AG10803 (cell line): ENCODE results near the gene DMD.
"Not testable (repeated sequence)": the region's sequence is repeated elsewhere in the genome, so short reads cannot be mapped to it uniquely, and the experiment has no call there.

Experiments used
- DNase-seq: peaks from one replicate; pipeline ENCODE4 v3.0.0; 2010; ENCODE audit warnings: low read depth
- H3K4me3 ChIP-seq: 2 replicates; pipeline ENCODE4 v1.5.1; 2011; ENCODE audit warnings: mild to moderate bottlenecking, low read length, control low read depth
- CTCF ChIP-seq: conservative IDR thresholded peaks from 2 replicates; pipeline ENCODE4 v1.5.1; 2011; ENCODE audit warnings: mild to moderate bottlenecking, low read length, control low read depth, inconsistent platforms

Gene DMD

DNA sequence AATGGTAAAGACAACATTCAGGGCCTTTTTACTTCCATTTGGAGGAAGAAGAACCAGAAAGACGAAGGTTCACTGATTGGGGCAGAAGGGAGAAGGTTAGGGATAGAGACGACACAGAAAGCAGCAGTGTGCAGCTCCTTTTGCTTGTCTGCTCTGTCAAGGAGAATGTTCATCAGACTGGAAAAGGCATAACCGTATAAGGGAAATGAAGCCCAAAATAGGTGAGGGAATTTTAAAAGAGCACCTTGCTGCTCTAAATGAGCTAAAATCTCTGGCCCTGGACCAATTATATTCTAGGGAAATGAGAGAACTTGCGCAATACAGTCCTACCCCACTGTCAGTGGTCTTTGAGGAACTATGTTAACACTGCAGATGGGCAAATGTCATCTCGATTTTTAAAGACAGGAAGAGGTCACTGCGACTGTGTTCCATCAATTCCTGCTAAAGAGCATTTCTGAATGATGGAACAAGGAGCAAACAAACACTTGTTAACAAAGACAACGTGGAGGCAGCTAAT, 1229.7 kb downstream of the DMD start:
- TF ChIP-seq CTCF = no peak
- no peak for DNase-seq
- H3K4me3 ChIP-seq = no peak overlapping the region

GRCh38 chrX:31969714-31970113, 1241.6 kb downstream of the DMD start:
- H3K4me3 ChIP-seq = no peak overlapping the region
- no peak for TF ChIP-seq CTCF
- DNase-seq = no peak

GRCh38 chrX:31962256-31962655, 1249.1 kb downstream of the DMD start:
- TF ChIP-seq CTCF = no peak
- H3K4me3 ChIP-seq = no peak overlapping the region
- no peak for DNase-seq

GRCh38 chrX:31934842-31935370, 1276.4 kb downstream of the DMD start:
- DNase-seq = no peak
- H3K4me3 ChIP-seq = no peak overlapping the region
- no peak for TF ChIP-seq CTCF

DNA sequence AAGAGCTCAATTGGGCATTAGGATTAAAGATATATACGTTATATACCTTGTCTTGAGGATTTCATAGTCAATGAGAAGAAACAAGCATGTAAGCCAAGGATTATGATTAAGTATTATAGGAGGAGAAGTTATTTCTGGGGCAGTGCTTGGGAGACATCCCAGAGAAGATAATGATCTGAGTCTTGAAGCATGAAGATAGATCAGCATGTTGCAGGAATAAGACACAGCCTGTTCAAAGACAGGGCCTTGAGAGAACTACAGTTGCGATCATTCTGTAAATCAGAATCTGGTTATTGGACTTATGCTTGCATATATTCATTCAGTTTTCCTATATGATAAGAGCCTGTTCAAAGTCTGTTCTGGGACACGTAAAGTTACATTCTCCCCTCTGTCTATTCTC, 1277.3 kb downstream of the DMD start:
- H3K4me3 ChIP-seq = no peak overlapping the region
- no peak for TF ChIP-seq CTCF
- DNase-seq = no peak

DNA sequence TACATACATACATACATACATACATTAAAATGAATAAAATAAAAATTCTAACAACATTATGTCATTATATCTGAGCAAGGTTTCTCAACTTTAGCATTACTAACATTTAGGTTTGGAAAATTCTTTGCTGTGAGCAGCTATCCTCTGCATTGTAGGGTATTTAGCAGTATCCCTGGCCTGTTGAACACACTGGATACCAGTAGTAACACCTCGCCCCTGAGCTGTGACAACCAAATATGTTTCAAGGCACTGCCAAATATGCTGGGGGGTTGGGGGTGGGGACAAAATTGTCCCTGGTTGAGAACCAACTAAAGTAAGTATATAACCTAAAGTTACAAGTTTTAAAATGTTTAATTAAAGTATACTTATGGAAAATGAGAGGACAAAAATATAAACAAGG, 1278.6 kb downstream of the DMD start:
- DNase-seq = no peak
- TF ChIP-seq CTCF = no peak

DNA sequence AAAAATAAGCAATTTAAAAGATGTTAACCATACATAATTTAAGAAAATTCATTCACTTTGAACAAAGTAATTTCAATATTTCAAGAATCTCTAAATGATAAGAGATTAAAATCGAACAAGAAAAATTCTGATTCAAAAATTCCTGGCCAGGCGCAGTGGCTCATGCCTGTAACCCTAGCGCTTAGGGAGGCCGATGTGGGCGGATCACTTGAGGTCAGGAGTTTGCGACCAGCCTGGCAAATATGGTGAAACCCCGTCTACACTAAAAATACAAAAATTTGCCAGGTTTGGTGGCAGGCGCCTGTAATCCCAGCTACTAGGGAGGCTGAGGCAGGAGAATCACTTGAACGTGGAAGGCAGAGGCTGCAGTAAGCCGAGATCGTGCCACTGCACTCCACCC, 1279.0 kb downstream of the DMD start:
- DNase-seq = not testable (repeated sequence)

More for the DNA sequence above, 1278.6 kb downstream of the DMD start:
- no peak overlapping the region for H3K4me3 ChIP-seq

GRCh38 chrX:31931225-31931624, 1280.1 kb downstream of the DMD start:
- DNase-seq = no peak
- H3K4me3 ChIP-seq = no peak overlapping the region
- TF ChIP-seq CTCF = no peak

More for the DNA sequence above, 1279.0 kb downstream of the DMD start:
- H3K4me3 ChIP-seq = not testable (repeated sequence)
